Lung microvascular endothelial cell (primary cell): ENCODE data around the gene SLC39A5. TPM values are rescaled to one million over a fixed set of nuclear protein-coding genes. Genes with fewer than 3 reads are reported as not detected.

Experiments used
- DNase-seq, 2 donors: peaks; one replicate each; pipeline versions ENCODE4 v3.0.0 to v3.0.0-alpha.2; 2010; ENCODE audit warnings: low read depth in 2 of 2
- total RNA-seq: library from RNA; depleted of rRNA; stranded (reverse); fragments of >200 nt; gene quantifications from 2 replicates; pipeline ENCODE4 v1.2.1, GENCODE V29; 2014

SLC39A5 gene
- total RNA-seq: not detected in 2 replicates

DNA sequence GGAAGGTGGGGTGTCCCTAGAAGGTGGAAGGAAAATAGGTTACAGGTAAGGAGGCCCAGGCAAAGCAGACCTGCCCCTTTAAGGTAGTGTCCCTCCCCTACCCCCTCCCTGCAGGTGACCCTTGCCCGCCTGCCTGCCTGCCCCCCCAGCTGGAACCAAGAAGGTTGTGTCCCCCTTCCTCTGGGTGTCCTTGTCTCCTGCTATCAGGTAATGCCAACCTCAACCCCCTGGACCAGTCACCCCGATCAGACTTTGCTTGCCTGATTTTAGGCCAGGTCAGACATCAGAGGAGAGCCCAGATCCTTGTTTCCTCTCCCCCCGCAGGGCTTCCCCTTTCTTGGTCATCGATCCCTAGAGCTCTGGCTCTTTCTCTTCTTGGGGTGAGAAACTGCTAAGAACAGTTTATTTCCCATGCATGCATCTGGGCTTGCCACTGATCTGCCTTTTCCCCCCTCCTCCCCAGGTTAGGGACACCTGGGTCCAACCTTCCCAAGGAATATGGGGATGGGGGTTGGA lies at the start of gene SLC39A5:
Gene SLC39A5 (plus strand): TSS at position 136 of the 516 bp plus-strand sequence. CDS start 1,224 bp downstream, outside the sequence.
- no peak for DNase-seq

- no peak for DNase-seq
These were observed 42.9 kb upstream of the SLC39A5 start for GRCh38 chr12:56186957-56187356.

- DNase-seq: no peak
These were observed 41.6 kb upstream of the SLC39A5 start for GRCh38 chr12:56188131-56188777.

DNA sequence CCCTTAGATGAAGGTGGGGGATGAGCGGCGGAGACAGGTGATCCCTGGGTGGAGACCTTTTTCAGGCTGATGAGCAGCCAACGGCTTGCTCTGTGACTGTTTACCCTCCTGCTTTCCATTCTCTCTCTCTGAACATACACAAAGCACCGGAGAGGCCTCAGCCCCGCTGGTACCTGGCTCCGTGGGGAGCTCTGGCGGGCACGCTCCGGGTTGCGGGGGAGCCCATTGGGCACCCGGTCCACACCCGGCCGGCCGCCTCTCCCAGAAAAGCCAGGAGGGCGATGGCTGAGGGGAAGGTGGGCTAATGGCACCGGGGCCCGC lies 41.1 kb upstream of the SLC39A5 start:
- peak in 1 of 2 donors; percentile 21 for DNase-seq

- DNase-seq: peak; percentile 86 to 92
These were observed 40.5 kb upstream of the SLC39A5 start, which contains the start of gene SMARCC2 for GRCh38 chr12:56189099-56189917. Gene SMARCC2 (minus strand): TSS chr12:56189483. CDS start chr12:56189461, 22 bp downstream.

DNA sequence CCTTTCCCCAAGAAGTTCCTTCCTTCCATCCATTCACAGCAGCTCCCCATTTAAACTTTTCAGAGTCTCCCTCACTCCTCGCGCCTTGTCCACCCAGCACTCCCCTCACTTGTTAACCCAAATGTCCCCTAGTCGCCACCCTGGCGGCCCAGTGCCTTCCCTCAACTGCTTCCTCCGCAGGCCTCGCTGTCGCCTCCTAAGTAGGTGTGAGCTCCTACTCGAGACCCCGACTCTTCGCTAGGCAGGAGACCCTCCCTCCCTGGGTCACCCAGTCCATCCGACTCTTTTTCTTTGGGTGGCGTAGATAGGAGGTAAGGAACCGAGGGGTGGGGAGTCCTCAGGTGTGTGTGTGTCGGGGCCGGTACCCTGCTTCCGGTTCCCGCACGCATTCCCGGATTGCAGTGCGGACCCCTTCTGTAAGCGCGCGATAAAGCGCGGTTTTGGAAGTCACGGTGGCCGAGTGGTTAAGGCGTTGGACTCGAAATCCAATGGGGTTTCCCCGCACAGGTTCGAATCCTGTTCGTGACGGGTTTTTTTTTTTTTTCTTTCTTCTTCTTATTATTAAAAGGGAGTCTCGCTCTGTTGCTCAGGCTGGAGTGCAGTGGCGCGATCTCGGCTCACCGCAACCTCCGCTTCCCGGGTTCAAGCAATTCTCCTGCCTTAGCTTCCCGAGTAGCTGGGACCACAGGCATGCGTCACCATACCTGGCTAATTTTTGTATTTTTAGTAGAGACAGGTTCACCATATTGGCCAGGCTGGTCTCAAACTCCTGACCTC lies 39.7 kb upstream of the SLC39A5 start:
- DNase-seq: peak; percentile 90 to 91

- no peak for DNase-seq
These were observed 39.1 kb upstream of the SLC39A5 start for GRCh38 chr12:56190695-56191155.

- no peak for DNase-seq
These were observed 37.3 kb upstream of the SLC39A5 start for GRCh38 chr12:56192582-56192981.

DNA sequence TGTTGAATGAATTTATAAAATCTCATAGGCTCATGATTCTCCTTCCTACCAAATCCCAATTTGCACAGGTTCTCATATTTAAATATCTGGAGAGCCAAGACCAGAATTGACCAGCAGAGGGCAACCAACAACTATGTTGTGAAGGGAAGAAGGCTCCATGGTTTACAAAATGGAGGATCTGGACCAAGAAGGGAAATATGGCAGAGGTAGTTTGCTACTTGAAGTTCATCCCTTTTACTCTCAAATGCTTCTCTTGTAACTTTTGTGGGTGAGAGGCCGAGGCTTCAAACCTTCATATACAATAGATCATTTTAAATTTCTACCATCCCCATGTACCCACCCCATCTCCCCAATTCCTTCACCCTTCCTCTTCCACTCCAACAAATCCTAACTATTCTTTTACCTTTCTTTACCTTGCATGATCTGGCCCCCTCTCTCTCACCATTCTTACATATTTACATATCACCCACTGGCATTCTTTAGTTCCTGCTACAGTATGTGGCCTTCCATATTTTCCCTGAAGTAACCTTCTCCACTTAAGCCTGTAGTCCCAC lies 36.7 kb upstream of the SLC39A5 start:
- peak; percentile 91 to 92 for DNase-seq

GRCh38 chr12:56196818-56197550 lies 32.9 kb upstream of the SLC39A5 start:
- peak in 1 of 2 donors; percentile 96 for DNase-seq

DNA sequence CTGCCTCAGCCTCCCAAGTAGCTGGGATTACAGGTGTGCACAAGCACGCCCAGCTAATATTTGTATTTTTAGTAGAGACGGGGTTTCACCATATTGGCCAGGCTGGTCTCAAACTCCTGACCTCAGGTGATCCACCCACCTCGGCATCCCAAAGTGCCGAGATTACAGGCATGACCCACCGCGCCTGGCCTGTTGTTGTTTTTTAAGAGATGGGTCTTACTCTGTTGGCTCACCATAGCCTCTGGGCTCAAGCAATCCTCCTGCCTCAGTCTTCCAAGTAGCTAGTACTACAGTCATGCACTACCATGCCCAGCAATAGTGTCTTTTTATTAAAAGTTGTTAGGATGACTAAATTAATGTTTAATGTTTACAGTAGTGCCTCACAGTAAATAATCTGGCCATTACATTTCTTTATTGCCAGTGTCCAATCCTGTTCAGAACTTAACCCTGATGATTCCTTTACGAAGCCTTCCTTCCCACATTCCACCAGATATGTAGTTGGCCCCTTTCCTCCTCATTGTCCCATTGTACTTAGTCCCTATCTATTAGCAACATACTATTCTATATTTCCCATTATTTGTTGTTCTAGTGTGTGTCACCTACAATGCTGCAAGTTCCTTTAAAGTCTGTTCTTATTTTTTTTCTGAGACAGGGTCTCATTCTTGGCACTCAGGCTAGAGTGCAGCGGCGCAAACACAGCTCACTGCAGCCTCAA lies 31.8 kb upstream of the SLC39A5 start:
- peak; percentile 28 to 34 for DNase-seq

DNA sequence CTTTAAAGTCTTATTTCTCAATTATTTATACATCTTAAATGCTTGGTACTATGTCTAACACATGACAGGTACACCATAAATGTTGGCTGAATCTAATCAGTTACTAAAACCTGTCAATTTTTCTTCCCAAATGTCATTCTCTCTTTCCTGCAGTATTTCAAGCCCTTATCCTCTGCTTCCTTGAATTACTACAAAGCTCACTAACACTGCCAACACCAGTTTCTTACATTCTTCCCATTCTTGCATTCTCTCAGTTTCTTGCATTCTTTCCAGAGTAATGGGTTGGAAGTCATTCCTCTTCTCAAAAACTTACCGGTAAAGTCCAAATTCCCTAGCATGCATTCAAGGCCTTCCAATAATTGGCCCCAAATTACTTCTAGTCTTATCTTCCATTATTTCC lies 31.0 kb upstream of the SLC39A5 start:
- DNase-seq: no peak

- peak in 1 of 2 donors; percentile 22 for DNase-seq
These were observed 27.5 kb upstream of the SLC39A5 start for GRCh38 chr12:56202366-56202765.

DNA sequence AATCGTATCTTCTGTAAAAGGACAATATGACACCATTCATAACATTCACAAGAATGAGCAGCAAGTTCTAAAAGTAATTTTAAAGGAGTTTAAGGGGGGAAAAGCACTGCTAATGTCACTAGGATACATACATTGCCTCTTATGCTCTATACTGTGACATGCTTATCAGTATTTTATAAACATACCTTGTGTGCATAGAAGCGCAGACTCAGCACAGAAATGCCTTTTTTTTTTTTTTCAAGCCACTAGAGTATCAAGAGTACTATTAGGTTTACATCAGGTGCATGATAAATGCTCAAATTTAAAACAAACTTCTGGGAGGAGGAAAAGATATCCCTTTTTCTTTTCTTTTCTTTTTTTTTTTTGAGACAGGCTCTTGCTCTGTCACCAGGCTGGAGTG lies 27.0 kb upstream of the SLC39A5 start:
- no peak for DNase-seq

DNA sequence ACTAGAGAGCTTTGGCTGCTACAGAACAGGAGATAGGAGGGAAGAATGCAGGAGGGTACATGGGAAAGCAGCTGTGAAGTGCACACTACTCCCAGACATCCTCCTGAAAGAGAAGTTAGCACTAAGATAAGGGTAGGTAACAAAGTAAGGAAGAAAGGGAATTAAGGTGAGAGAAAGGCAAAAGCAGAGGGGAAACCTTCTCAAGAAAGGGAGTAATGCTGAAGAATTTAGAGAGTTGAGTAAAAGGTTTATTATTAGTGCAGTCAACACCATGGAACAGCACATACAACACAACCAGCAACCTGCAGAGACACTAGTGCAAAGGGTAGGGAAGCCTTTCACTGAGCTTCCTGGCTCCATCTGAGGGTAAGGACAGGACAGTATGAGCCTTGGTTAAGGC lies 25.6 kb upstream of the SLC39A5 start:
- no peak for DNase-seq

DNA sequence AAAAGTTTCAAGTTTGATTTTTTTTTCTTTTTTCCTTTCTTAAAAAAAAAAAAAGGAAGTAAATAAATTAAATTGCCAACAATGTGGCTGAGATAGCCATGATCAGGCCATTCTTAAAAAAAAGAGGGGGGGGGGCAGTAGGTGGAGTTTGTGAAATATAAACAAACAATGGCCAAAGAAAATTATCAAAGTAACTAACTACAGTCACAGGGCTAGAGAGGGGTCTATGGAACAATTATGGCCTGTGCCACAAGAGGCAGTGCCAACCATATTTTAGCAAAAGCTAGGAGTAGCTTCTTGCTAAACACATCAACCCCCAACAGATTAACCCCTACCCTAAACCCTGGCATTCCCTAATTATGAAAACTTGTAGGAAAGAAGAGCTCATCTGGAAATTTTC lies 24.4 kb upstream of the SLC39A5 start:
- no peak for DNase-seq

GRCh38 chr12:56206452-56207166 lies 23.2 kb upstream of the SLC39A5 start:
- peak; percentile 74 to 79 for DNase-seq

DNA sequence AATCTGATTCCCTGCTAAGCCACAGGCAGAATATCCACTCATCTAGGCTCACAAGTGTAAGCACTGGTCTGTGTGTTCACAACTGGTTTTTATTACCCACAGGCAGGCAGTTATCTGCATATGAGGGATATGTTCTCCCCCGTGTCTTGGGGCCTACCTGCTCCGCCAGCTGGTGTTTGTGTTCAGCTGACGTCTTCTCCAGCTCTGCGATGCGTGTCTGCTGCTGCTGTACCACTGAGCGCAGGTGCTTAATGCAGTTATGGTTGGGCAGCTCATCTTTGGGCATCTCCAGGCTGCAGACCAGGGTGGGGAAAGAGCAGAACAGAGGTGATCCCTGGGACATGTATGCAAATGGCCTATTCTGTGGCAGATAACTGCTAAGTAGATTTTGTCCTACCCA lies 21.8 kb upstream of the SLC39A5 start:
- no peak for DNase-seq

DNA sequence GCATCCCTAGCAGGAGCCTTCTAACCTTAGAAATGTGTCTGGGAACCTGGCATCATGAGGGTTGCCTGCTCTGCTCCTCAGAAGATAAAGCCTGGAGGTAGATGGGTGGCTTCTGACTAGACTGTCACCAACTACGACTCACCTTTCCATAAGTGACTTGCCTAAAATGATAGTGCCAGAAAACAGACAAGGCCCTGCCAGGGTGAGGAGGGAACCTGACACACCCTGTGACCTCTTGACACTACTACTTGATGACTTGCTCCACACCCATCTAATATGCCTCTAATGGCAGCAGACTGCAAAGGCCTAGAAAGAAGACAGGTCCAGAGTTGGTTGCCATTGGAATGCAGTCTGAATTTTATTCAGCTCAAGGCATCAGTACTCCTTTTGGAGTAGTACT lies 17.5 kb upstream of the SLC39A5 start:
- DNase-seq: no peak
